Smooth muscle cell (in vitro differentiated cells): Measurements from ENCODE around the gene CREG1. TPM values are rescaled to one million over a fixed set of nuclear protein-coding genes. Genes with fewer than 3 reads are reported as not detected.

Experiments used
- DNase-seq: peaks from one replicate; lab custom pipeline; 2025; ENCODE audit not compliant: unreplicated experiment; lab: John Stamatoyannopoulos, UW
- H2AFZ ChIP-seq: fragments of 200-600 bp; sonication (generic); 2 replicates; pipeline ENCODE4 v1.6.0; 2016; ENCODE audit warnings: antibody characterized with exemption, low read depth, mild to moderate bottlenecking
- H3F3A ChIP-seq: fragments of 200-600 bp; sonication (generic); 2 replicates; pipeline ENCODE4 v1.6.0; 2017; ENCODE audit warnings: antibody characterized with exemption, low read depth
- H3K27ac ChIP-seq: fragments of 200-600 bp; sonication (generic); 2 replicates; pipeline ENCODE4 v1.5.1; 2016; ENCODE audit warnings: low read depth, mild to moderate bottlenecking
- H3K27me3 ChIP-seq: fragments of 200-600 bp; sonication (generic); 2 replicates; pipeline ENCODE4 v1.6.1; 2016; ENCODE audit warnings: low read depth, mild to moderate bottlenecking
- H3K36me3 ChIP-seq: fragments of 200-600 bp; sonication (generic); 2 replicates; pipeline ENCODE4 v1.5.1; 2016; ENCODE audit warnings: low read depth
- H3K4me1 ChIP-seq: fragments of 200-600 bp; sonication (generic); 2 replicates; pipeline ENCODE4 v1.5.1; 2016; ENCODE audit warnings: low read depth
- H3K4me2 ChIP-seq: fragments of 200-600 bp; sonication (generic); 2 replicates; pipeline ENCODE4 v1.6.0; 2016; ENCODE audit warnings: mild to moderate bottlenecking
- H3K4me3 ChIP-seq: fragments of 200-600 bp; sonication (generic); 2 replicates; pipeline ENCODE4 v1.5.1; 2016; ENCODE audit warnings: mild to moderate bottlenecking
- H3K79me2 ChIP-seq: fragments of 200-600 bp; sonication (generic); 2 replicates; pipeline ENCODE4 v1.6.0; 2016; ENCODE audit warnings: low read depth, mild to moderate bottlenecking
- H3K9ac ChIP-seq: fragments of 200-600 bp; sonication (generic); 2 replicates; pipeline ENCODE4 v1.6.0; 2016; ENCODE audit warnings: low read depth
- H3K9me3 ChIP-seq: fragments of 200-600 bp; sonication (generic); replicated peaks from 2 replicates; pipeline ENCODE4 v1.5.1; 2016; ENCODE audit warnings: low read depth
- H4K20me1 ChIP-seq: fragments of 200-600 bp; sonication (generic); 2 replicates; pipeline ENCODE4 v1.6.0; 2016; ENCODE audit warnings: low read depth
- WGBS: methylation state at CpG from one replicate; pipeline ENCODE4 v1.1.7; 2016; ENCODE audit warnings: low lambda C conversion rate; 5-methylcytosine and 5-hydroxymethylcytosine counted together
- polyA plus RNA-seq: library from polyadenylated mRNA; unstranded; fragments of >200 nt; fragmentation: Nextera tagmentation; extraction: Ambion mirVana; gene quantifications from 2 replicates; pipeline ENCODE4 v1.2.1, GENCODE V29; 2016
- total RNA-seq: library from RNA; depleted of rRNA; stranded (reverse); fragments of >200 nt; gene quantifications from 2 replicates; pipeline ENCODE4 v1.2.3, GENCODE V29; 2014
- TF ChIP-seq, protein P1 (sequence below): fragments of 200-600 bp; sonication (generic); IDR thresholded peaks from 2 replicates; pipeline ENCODE4 v1.5.1; 2017; ENCODE audit warnings: borderline replicate concordance, mild to moderate bottlenecking, antibody characterized with exemption; ENCODE audit not compliant: insufficient read depth, poor library complexity, severe bottlenecking

Gene CREG1
- total and polyA plus RNA-seq, 2 experiments from 2014 or later: 43.1 to 80.0 TPM

DNA sequence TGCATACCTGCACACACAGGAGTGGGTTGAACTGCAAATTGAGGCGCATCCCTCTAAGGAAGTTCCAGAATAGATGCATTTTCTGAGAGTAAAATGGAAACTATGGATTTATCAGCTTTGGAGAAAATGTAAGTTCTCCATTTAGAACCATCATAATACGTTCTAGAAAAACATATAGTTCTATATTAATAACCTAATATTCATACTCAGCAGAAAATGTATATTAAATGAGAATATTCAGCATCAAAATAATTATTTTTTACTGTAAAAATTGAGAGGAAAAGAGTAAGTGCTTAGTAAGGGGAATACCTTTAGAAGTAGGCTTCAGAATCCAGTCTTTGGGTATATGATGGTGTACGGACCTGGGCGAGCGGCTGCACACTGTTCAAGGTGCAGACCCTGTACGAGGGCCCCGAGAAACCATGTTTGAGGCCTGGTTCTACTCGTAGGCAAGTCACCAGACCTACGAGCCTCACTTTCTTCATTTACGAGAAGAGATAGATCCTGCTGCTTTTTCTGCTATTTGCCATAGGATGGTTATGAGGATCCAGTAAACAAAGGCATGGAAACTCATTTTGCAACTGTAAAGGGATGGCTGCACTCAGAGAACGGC is 42.1 kb downstream of the CREG1 start:
- no peak overlapping the region for H3K27ac ChIP-seq
- H3K4me1 ChIP-seq: no peaks in the 10 kb centered on the region
- TF ChIP-seq, protein P1, sequence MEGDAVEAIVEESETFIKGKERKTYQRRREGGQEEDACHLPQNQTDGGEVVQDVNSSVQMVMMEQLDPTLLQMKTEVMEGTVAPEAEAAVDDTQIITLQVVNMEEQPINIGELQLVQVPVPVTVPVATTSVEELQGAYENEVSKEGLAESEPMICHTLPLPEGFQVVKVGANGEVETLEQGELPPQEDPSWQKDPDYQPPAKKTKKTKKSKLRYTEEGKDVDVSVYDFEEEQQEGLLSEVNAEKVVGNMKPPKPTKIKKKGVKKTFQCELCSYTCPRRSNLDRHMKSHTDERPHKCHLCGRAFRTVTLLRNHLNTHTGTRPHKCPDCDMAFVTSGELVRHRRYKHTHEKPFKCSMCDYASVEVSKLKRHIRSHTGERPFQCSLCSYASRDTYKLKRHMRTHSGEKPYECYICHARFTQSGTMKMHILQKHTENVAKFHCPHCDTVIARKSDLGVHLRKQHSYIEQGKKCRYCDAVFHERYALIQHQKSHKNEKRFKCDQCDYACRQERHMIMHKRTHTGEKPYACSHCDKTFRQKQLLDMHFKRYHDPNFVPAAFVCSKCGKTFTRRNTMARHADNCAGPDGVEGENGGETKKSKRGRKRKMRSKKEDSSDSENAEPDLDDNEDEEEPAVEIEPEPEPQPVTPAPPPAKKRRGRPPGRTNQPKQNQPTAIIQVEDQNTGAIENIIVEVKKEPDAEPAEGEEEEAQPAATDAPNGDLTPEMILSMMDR: no peak
- 82% methylated on average over 11 of the region's 11 CpGs for WGBS
- no peaks in the 10 kb centered on the region for H3K27me3 ChIP-seq
- H3K4me3 ChIP-seq: no peak overlapping the region
- no peaks in the 10 kb centered on the region for H3F3A ChIP-seq
- no peaks in the 10 kb centered on the region for H3K36me3 ChIP-seq
- DNase-seq: no peak
- no peak overlapping the region for H2AFZ ChIP-seq
- H3K4me2 ChIP-seq: no peak overlapping the region
- no peak overlapping the region for H3K9ac ChIP-seq
- H3K79me2 ChIP-seq: no peaks in the 10 kb centered on the region
- H3K9me3 ChIP-seq: no peaks in the 10 kb centered on the region
- no peaks in the 10 kb centered on the region for H4K20me1 ChIP-seq

DNA sequence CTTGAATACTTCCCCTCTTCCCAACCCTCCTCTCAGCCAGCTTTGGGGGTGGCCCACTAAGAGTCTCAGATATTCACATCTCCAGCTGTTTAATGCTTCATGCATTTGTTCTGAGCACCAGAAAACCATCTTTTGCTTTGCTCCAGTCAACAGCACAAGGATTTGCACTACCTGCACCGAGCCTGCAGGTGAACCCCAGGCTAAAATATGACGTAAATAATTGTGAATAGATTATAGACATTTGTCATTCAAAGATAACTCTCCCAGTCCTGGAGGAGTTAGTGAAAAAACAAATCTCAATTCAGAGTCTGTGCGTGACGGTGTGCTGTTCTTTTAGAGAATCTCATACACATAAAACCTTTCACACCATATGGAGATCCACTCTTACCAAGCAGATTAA is 42.7 kb downstream of the CREG1 start:
- WGBS: 90% methylated on average over 4 of the region's 4 CpGs
- Histone ChIP-seq H3K4me1 (no peaks in the 10 kb centered on the region), H3K9me3 (no peaks in the 10 kb centered on the region), H3K79me2 (no peaks in the 10 kb centered on the region), H3K9ac (no peak overlapping the region), H3K27ac (no peak overlapping the region), H4K20me1 (no peaks in the 10 kb centered on the region), H3K36me3 (no peaks in the 10 kb centered on the region), H2AFZ (no peak overlapping the region), H3K27me3 (no peaks in the 10 kb centered on the region), H3K4me3 (no peak overlapping the region), H3F3A (no peaks in the 10 kb centered on the region), H3K4me2 (no peak overlapping the region)
- TF ChIP-seq, protein P1: no peak
- DNase-seq: no peak

DNA sequence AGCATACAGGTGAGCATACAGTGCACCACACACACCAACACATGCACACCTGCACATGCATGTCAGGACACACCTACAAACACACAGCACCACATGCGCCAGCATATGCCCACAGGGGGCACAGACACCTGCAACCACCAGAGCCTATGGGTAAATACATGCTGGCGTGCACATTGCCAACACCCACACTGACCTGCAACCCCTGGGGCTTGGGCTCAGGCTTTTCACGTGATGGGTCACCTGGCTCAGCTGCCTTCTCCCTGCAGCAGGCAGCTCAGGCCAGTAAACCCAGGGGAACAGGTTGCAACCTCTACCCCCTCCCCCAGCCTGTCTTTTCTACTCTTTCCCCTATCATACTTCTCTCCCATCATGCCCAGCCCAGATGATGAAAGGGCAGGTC is 43.3 kb downstream of the CREG1 start:
- H3K9ac ChIP-seq: no peak overlapping the region
- no peak overlapping the region for H2AFZ ChIP-seq
- H3K4me3 ChIP-seq: no peak overlapping the region
- no peaks in the 10 kb centered on the region for H4K20me1 ChIP-seq
- no peaks in the 10 kb centered on the region for H3F3A ChIP-seq
- peaks cover 2% of the 10 kb centered on the region for H3K4me1 ChIP-seq
- H3K4me2 ChIP-seq: no peak overlapping the region
- H3K27ac ChIP-seq: no peak overlapping the region
- TF ChIP-seq, protein P1: no peak
- H3K27me3 ChIP-seq: no peaks in the 10 kb centered on the region
- no peaks in the 10 kb centered on the region for H3K79me2 ChIP-seq
- H3K36me3 ChIP-seq: no peaks in the 10 kb centered on the region
- 73% methylated on average over 3 of the region's 3 CpGs for WGBS
- no peak for DNase-seq
- H3K9me3 ChIP-seq: no peaks in the 10 kb centered on the region

DNA sequence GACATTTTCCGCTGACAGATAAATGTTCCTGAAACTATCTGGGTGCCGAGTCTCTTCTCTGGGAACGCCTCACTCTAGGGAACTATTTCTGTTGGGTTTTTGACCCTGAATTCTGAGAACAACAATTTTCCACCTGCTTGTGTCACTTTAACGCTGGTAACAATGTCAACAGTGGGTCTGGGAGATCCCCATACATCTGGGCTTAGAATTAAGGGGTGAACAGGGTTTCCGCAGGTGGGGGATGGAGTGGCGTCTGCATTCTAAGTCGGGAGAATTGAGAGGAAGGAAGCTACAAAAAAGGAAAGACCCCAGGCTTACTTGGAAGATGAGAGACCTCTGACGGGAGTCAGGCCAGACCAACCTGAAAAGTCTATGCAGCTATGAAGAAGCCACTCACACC is 44.0 kb downstream of the CREG1 start:
- Histone ChIP-seq H3K9ac (no peak overlapping the region), H3K27me3 (no peaks in the 10 kb centered on the region), H3K79me2 (no peaks in the 10 kb centered on the region), H2AFZ (no peak overlapping the region), H3K9me3 (no peaks in the 10 kb centered on the region), H3K27ac (no peak overlapping the region), H3K4me2 (no peak overlapping the region), H3K4me3 (no peak overlapping the region), H3K36me3 (no peaks in the 10 kb centered on the region), H3F3A (no peaks in the 10 kb centered on the region), H3K4me1 (peaks cover 5% of the 10 kb centered on the region), H4K20me1 (no peaks in the 10 kb centered on the region)
- WGBS: 88% methylated on average over 8 of the region's 8 CpGs
- TF ChIP-seq, protein P1: no peak
- DNase-seq: no peak
